Measurements from ENCODE around the gene ACO1. TPM values are rescaled to one million over a fixed set of nuclear protein-coding genes. Genes with fewer than 3 reads are reported as not detected.

The ACO1 gene
- total RNA-seq, 2 donors from 2014 or later, result 31.7 to 66.6 TPM

DNA sequence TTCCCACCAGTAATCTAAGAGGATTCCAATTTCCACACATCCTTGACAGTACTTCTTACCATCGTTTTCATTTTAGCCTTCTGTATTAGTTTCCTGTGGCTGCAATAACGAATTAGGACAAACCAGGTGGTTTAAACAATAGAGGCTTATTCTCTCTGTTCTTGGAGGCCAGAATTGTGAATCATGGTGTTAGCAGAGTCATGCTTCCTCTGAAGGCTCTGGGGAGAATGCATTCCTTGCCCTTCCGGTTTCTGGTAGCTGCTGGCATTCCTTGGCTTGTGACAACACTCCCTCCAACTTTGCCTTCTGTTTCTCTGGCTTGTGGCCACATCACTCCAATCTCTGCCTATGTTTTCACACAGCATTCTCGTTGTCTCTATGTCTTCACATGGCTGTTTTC, 118.0 kb downstream of the ACO1 start:
- Histone ChIP-seq H3K9me3 (no peaks in the 10 kb centered on the region), H3K36me3 (no peaks in the 10 kb centered on the region), H3K4me1 (replicated peaks) (no peaks in the 10 kb centered on the region), H3K27ac (no peak overlapping the region), H3K27me3 (replicated peaks; ENCODE audit: insufficient read depth) (no peaks in the 10 kb centered on the region), H3K4me3 (no peak overlapping the region)
- TF ChIP-seq, protein P1, sequence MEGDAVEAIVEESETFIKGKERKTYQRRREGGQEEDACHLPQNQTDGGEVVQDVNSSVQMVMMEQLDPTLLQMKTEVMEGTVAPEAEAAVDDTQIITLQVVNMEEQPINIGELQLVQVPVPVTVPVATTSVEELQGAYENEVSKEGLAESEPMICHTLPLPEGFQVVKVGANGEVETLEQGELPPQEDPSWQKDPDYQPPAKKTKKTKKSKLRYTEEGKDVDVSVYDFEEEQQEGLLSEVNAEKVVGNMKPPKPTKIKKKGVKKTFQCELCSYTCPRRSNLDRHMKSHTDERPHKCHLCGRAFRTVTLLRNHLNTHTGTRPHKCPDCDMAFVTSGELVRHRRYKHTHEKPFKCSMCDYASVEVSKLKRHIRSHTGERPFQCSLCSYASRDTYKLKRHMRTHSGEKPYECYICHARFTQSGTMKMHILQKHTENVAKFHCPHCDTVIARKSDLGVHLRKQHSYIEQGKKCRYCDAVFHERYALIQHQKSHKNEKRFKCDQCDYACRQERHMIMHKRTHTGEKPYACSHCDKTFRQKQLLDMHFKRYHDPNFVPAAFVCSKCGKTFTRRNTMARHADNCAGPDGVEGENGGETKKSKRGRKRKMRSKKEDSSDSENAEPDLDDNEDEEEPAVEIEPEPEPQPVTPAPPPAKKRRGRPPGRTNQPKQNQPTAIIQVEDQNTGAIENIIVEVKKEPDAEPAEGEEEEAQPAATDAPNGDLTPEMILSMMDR (IDR thresholded peaks at IDR 0.05), result no peak
- no peak for TF ChIP-seq POLR2AphosphoS5 (IDR thresholded peaks at IDR 0.05)
- no peak for TF ChIP-seq POLR2A (IDR thresholded peaks at IDR 0.05)
- intact Hi-C loops (cut with DNase I), result no loop called here
- no peak for DNase-seq (ENCODE audit: low spot score)
- 79% methylated on average over 4 of the region's 4 CpGs for WGBS

DNA sequence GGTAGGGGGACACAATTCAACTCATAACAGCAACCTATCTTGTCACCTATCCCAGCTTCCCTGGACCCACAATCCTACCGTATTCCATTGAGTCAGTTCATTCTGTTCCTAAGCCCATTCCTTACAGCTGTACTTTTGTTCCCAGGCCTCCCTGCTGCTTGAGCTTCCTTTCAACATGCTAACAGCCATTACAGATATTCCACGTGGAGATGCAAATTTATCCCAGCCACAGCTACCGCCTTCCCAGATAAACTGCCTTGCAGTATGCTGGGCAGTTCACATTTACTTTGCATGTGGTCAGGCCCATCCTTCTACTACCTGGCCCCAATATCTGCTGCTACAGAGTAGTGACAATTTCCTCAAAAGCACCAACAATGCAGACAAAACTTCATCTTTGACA, 118.6 kb downstream of the ACO1 start:
- no peak for TF ChIP-seq POLR2A (IDR thresholded peaks at IDR 0.05)
- TF ChIP-seq, protein P1 (IDR thresholded peaks at IDR 0.05), result no peak
- TF ChIP-seq POLR2AphosphoS5 (IDR thresholded peaks at IDR 0.05), result no peak
- Histone ChIP-seq H3K9me3 (no peaks in the 10 kb centered on the region), H3K36me3 (no peaks in the 10 kb centered on the region), H3K27ac (no peak overlapping the region), H3K4me3 (no peak overlapping the region), H3K4me1 (replicated peaks) (no peaks in the 10 kb centered on the region), H3K27me3 (replicated peaks; ENCODE audit: insufficient read depth) (no peaks in the 10 kb centered on the region)
- 92% methylated on average over 3 of the region's 3 CpGs for WGBS
- DNase-seq (ENCODE audit: low spot score), result no peak
- intact Hi-C loops (cut with DNase I), result no loop called here

Other genes with a start within 250 kb of the ACO1 start
- 1 to 10 TPM; 8.2 to 9.5 TPM for gene RIGI, start 141.6 kb downstream of the ACO1 start, total RNA-seq
- gene SMIM27, start 167.7 kb downstream of the ACO1 start, total RNA-seq, result 1 to 10 TPM; 6.4 to 8.3 TPM
- 10 to 100 TPM; 18.2 to 27.2 TPM for gene TOPORS, start 167.9 kb downstream of the ACO1 start, total RNA-seq
- gene NDUFB6, start 188.5 kb downstream of the ACO1 start, total RNA-seq, result 10 to 100 TPM; 43.0 to 56.4 TPM